Astrocyte (in vitro differentiated cells and primary cell): ENCODE results near the gene RBBP8NL. TPM values are rescaled to one million over a fixed set of nuclear protein-coding genes. Genes with fewer than 3 reads are reported as not detected.
A peak's percentile ranks its signal among the peaks of the same experiment; 100 is the strongest.

ENCODE experiments used
- DNase-seq: peaks from one replicate; pipeline ENCODE4 v3.0.0-alpha.2; 2010; ENCODE audit warnings: low read depth
- FAIRE-seq: peaks from 2 replicates; lab custom pipeline; 2011; peaks lifted over from hg19 to GRCh38; lab: Jason Lieb, UNC
- H2AFZ ChIP-seq: 2 replicates; pipeline ENCODE4 v1.6.0; 2012; ENCODE audit warnings: low read depth, low read length, inconsistent platforms
- H3K27ac ChIP-seq: 2 replicates; pipeline ENCODE4 v1.5.1; 2011; ENCODE audit warnings: low read depth, low read length, inconsistent platforms
- H3K27me3 ChIP-seq: 2 replicates; pipeline ENCODE4 v1.6.0; 2011; ENCODE audit warnings: low read length, inconsistent platforms; ENCODE audit not compliant: insufficient read depth
- H3K36me3 ChIP-seq: 2 replicates; pipeline ENCODE4 v1.5.1; 2011; ENCODE audit warnings: low read length, inconsistent platforms; ENCODE audit not compliant: insufficient read depth
- H3K4me1 ChIP-seq: 2 replicates; pipeline ENCODE4 v1.5.1; 2011; ENCODE audit warnings: low read length, inconsistent platforms; ENCODE audit not compliant: insufficient read depth
- H3K4me2 ChIP-seq: 2 replicates; pipeline ENCODE4 v1.6.0; 2012; ENCODE audit warnings: low read length, inconsistent platforms
- H3K4me3 ChIP-seq: 2 replicates; pipeline ENCODE4 v1.5.1; 2011; ENCODE audit warnings: low read depth, mild to moderate bottlenecking, low read length, inconsistent platforms; ENCODE audit not compliant: insufficient read depth
- H3K79me2 ChIP-seq: 2 replicates; pipeline ENCODE4 v1.6.0; 2012; ENCODE audit warnings: mild to moderate bottlenecking, low read length, inconsistent platforms; ENCODE audit not compliant: insufficient read depth
- H3K9ac ChIP-seq: 2 replicates; pipeline ENCODE4 v1.6.0; 2012; ENCODE audit warnings: mild to moderate bottlenecking, low read length, inconsistent platforms
- H3K9me3 ChIP-seq: 2 replicates; pipeline ENCODE4 v1.5.1; 2012; ENCODE audit warnings: low read depth, mild to moderate bottlenecking, low read length, inconsistent platforms; ENCODE audit not compliant: insufficient read depth
- H4K20me1 ChIP-seq: 2 replicates; pipeline ENCODE4 v1.6.0; 2012; ENCODE audit warnings: low read length, inconsistent platforms; ENCODE audit not compliant: insufficient read depth
- H3K27ac Mint-ChIP-seq: one replicate; pipeline ENCODE4 v1.8.0; 2021; ENCODE audit warnings: mild to moderate bottlenecking, mixed read lengths; ENCODE audit not compliant: unreplicated experiment
- H3K27me3 Mint-ChIP-seq: one replicate; pipeline ENCODE4 v1.8.0; 2021; ENCODE audit warnings: low read depth, mixed read lengths; ENCODE audit not compliant: unreplicated experiment
- H3K36me3 Mint-ChIP-seq: one replicate; pipeline ENCODE4 v1.8.0; 2021; ENCODE audit warnings: low read depth, mixed read lengths; ENCODE audit not compliant: unreplicated experiment
- H3K4me1 Mint-ChIP-seq: one replicate; pipeline ENCODE4 v1.8.0; 2021; ENCODE audit warnings: low read depth, mixed read lengths; ENCODE audit not compliant: unreplicated experiment
- H3K4me3 Mint-ChIP-seq: one replicate; pipeline ENCODE4 v1.8.0; 2021; ENCODE audit warnings: mild to moderate bottlenecking, moderate library complexity, mixed read lengths; ENCODE audit not compliant: unreplicated experiment
- H3K9me3 Mint-ChIP-seq: one replicate; pipeline ENCODE4 v1.8.0; 2021; ENCODE audit warnings: mild to moderate bottlenecking, mixed read lengths; ENCODE audit not compliant: unreplicated experiment
- CTCF ChIP-seq: IDR thresholded peaks from 2 replicates; pipeline ENCODE4 v1.5.1; 2011; ENCODE audit warnings: low read depth, mild to moderate bottlenecking, inconsistent platforms, low read length, moderate library complexity; ENCODE audit not compliant: insufficient read depth
- EZH2 ChIP-seq: IDR thresholded peaks from 2 replicates; pipeline ENCODE4 v1.6.1; 2012; ENCODE audit warnings: mild to moderate bottlenecking, low read length, inconsistent platforms; ENCODE audit not compliant: insufficient read depth
- total RNA-seq: library from RNA; stranded (reverse); gene quantifications from 2 replicates; pipeline ENCODE4 v1.2.1, GENCODE V29; 2021

Gene RBBP8NL
- total RNA-seq, 1 donor from 2014 or later, result 0.14 TPM

- no peak for FAIRE-seq
- no peaks in the 10 kb centered on the region for H3K4me1 ChIP-seq
- no peak overlapping the region for H3K4me3 ChIP-seq
- no peaks in the 10 kb centered on the region for H3K36me3 ChIP-seq
- no peaks in the 10 kb centered on the region for H4K20me1 ChIP-seq
- Mint-ChIP-seq H3K9me3 (no peaks in the 10 kb centered on the region), H3K27ac (no peak overlapping the region), H3K36me3 (no peaks in the 10 kb centered on the region), H3K4me3 (no peak overlapping the region), H3K27me3 (peaks cover 14% of the 10 kb centered on the region), H3K4me1 (no peaks in the 10 kb centered on the region)
- no peaks in the 10 kb centered on the region for H3K27me3 ChIP-seq
- peak; percentile 2 for DNase-seq
- no peak overlapping the region for H3K4me2 ChIP-seq
- TF ChIP-seq CTCF (no peak), EZH2 (no peak)
- H3K27ac ChIP-seq, result no peak overlapping the region
- H2AFZ ChIP-seq, result no peak overlapping the region
- peaks cover 3% of the 10 kb centered on the region for H3K9me3 ChIP-seq
- no peaks in the 10 kb centered on the region for H3K79me2 ChIP-seq
- H3K9ac ChIP-seq, result no peak overlapping the region
Measured at GRCh38 chr20:62420846-62421715, 6.3 kb downstream of the RBBP8NL start.

- no peaks in the 10 kb centered on the region for H3K9me3 Mint-ChIP-seq
- H3K4me2 ChIP-seq, result no peak overlapping the region
- H3K4me1 ChIP-seq, result no peaks in the 10 kb centered on the region
- no peaks in the 10 kb centered on the region for H4K20me1 ChIP-seq
- no peak overlapping the region for H3K27ac ChIP-seq
- DNase-seq (no peak), FAIRE-seq (no peak)
- no peaks in the 10 kb centered on the region for H3K27me3 ChIP-seq
- no peak overlapping the region for H3K4me3 Mint-ChIP-seq
- TF ChIP-seq CTCF (no peak), EZH2 (no peak)
- no peaks in the 10 kb centered on the region for H3K36me3 Mint-ChIP-seq
- H3K27ac Mint-ChIP-seq, result no peak overlapping the region
- H3K4me1 Mint-ChIP-seq, result no peaks in the 10 kb centered on the region
- H2AFZ ChIP-seq, result no peak overlapping the region
- H3K9me3 ChIP-seq, result peaks cover 3% of the 10 kb centered on the region
- H3K79me2 ChIP-seq, result no peaks in the 10 kb centered on the region
- H3K36me3 ChIP-seq, result no peaks in the 10 kb centered on the region
- peaks cover 10% of the 10 kb centered on the region for H3K27me3 Mint-ChIP-seq
- H3K4me3 ChIP-seq, result no peak overlapping the region
- H3K9ac ChIP-seq, result no peak overlapping the region
Measured at GRCh38 chr20:62419759-62420158, 7.6 kb downstream of the RBBP8NL start.
